A549 (cell line): ENCODE data around the gene CNNM3.

Experiments used
- KDM5A ChIP-seq: fragments of 200-600 bp; sonication (generic); IDR thresholded peaks from 2 replicates; pipeline ENCODE4 v1.6.1; 2016; ENCODE audit warnings: antibody characterized with exemption, mild to moderate bottlenecking
- POLR2A ChIP-seq: IDR thresholded peaks from 2 replicates; pipeline ENCODE4 v1.6.1; 2012; ENCODE audit warnings: mild to moderate bottlenecking, low read length
- TP53 ChIP-seq: fragments of 250-450 bp; sonication (Bioruptor Pico); IDR thresholded peaks from 2 replicates; pipeline ENCODE4 v1.5.0; 2021; ENCODE audit warnings: mild to moderate bottlenecking, moderate library complexity
- TF ChIP-seq, protein P1 (sequence below): fragments of >200 bp; sonication (Bioruptor Twin); formaldehyde crosslinking; IDR thresholded peaks from 3 replicates; pipeline ENCODE4 v1.5.1; 2016

DNA sequence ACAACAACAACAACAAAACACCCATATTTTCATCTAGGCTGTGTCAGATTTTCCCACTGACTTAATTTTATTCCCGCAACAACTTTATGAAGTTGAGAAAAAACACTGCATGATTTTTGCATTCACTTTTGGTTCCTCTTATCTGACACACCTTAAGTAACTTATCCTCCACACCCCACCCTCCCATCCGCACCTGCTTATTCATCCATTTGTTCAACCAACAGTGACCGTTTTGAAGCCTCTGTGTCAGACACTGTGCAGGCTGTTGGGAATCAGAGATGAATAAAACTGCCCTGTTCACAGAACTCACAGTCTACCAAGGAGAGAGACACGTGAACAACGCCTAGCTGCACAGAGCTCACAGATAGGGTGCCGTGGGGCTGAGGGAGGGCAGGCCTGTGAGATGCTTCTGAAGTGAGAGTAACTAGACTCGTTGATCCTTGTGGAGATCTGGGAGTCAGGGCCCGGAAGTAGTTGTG is 47.9 kb upstream of the CNNM3 start:
- TF ChIP-seq TP53 (no peak), POLR2A (no peak), KDM5A (no peak)
- TF ChIP-seq, protein P1, sequence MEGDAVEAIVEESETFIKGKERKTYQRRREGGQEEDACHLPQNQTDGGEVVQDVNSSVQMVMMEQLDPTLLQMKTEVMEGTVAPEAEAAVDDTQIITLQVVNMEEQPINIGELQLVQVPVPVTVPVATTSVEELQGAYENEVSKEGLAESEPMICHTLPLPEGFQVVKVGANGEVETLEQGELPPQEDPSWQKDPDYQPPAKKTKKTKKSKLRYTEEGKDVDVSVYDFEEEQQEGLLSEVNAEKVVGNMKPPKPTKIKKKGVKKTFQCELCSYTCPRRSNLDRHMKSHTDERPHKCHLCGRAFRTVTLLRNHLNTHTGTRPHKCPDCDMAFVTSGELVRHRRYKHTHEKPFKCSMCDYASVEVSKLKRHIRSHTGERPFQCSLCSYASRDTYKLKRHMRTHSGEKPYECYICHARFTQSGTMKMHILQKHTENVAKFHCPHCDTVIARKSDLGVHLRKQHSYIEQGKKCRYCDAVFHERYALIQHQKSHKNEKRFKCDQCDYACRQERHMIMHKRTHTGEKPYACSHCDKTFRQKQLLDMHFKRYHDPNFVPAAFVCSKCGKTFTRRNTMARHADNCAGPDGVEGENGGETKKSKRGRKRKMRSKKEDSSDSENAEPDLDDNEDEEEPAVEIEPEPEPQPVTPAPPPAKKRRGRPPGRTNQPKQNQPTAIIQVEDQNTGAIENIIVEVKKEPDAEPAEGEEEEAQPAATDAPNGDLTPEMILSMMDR = no peak
